GM19193 (cell line): Measurements from ENCODE around the gene C2orf68.
A peak's percentile ranks its signal among the peaks of the same experiment; 100 is the strongest.

Experiments
- POLR2A ChIP-seq: IDR thresholded peaks from 4 replicates; pipeline ENCODE4 v1.6.1; 2011; ENCODE audit not compliant: insufficient read depth, insufficient read length; ENCODE audit errors: extremely low read depth

C2orf68 gene

DNA sequence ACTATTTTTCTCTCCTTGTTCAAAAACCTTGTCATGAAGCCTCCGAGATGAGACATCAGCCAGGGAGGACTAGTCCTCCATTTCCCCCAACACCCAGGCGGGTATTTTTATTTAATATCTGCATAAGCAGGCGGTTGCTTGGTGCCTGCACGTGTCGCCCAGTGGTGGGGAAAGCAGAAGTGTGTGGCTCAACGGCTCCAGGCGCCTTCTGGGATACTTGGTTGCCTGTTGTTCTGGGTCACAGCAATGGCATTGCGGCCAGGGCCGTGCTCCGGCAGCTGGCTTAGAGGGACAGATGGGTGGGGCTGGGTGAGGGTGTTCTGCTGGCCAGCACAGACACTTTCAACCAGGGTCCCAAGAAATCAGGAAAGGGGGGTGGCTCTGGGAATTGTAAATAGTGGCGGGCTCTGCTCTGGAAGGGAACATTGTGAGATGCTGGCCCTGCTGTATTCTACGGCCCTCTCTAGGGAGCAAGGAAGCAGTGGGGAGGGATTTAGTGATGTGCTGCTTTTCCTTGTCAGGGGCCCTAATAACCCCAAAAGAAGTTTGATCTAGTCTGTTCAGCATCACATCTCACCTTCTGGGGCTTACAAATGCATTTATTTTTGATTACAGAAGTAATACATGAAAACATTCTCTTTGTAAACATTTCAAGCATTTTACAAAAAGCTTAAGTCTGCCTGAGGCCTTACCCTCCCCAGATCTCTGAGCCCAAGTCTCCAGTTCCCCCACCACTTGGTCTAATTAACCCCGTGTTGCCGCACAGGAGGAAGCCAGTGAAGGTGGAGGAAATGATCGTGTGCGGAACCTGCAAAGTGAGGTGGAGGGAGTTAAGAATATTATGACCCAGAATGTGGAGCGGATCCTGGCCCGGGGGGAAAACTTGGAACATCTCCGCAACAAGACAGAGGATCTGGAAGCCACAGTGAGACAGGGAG is 33.4 kb downstream of the C2orf68 start:
- TF ChIP-seq POLR2A, result no peak

GRCh38 chr2:85577386-85578242 is 34.3 kb downstream of the C2orf68 start, which contains the start of gene VAMP8:
Gene VAMP8, plus strand, starts transcription at chr2:85577586. Its CDS starts 61 bp downstream, at chr2:85577647.
- peak; percentile 62 for TF ChIP-seq POLR2A

DNA sequence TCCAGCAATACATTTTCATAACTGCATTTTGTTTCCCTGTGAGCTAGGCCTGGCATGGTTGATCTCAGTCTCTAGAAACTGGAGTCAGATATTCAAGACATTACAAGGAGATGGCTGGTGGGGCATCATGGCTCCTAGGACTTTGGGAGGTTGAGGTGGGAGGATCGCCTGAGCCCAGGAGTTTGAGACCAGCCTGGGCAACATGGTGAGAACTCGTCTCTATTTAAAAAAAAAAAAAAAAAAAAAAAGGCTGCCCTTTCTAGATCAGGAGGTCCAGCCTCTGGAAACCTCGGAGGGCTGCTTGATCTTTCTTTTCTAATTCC is 34.8 kb downstream of the C2orf68 start:
- TF ChIP-seq POLR2A, result no peak

DNA sequence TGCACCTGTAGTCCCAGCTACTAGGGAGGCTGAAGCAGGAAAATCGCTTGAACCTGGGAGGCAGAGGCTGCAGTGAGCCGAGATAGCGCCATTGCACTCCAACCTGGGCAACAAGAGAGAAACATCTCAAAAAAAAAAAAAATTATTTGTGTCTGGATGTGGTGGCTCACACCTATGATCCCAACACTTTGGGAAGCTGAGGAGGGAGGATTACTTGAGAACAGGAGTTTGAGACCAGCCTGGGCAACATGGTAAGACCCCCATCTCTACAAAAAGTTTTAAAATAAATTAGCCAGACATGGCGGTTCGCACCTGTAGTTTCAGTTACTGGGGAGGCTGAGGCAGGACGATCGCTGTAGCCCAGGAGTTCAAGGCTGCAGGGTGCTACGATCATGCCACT is 36.1 kb downstream of the C2orf68 start:
- no peak for TF ChIP-seq POLR2A

DNA sequence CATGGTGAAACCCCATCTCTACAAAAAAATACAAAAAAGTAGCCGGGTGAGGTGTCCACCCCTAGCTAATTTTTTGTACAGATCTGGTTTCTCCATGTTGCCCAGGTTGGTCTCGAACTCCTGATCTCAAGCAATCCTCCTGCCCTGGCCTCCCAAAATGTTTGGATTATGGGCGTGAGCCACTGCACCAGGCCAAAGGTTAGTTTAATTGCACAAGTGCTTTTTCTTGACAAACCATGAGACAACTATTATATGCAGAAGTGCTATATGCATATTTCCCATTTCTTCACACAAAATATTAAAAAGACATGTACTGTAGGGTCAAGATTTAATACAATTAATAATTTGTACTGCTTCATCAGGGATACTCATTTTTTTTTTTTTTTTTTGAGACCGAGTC is 45.6 kb downstream of the C2orf68 start:
- TF ChIP-seq POLR2A, result no peak

GRCh38 chr2:85564144-85564563 is 47.7 kb downstream of the C2orf68 start:
- TF ChIP-seq POLR2A, result no peak

DNA sequence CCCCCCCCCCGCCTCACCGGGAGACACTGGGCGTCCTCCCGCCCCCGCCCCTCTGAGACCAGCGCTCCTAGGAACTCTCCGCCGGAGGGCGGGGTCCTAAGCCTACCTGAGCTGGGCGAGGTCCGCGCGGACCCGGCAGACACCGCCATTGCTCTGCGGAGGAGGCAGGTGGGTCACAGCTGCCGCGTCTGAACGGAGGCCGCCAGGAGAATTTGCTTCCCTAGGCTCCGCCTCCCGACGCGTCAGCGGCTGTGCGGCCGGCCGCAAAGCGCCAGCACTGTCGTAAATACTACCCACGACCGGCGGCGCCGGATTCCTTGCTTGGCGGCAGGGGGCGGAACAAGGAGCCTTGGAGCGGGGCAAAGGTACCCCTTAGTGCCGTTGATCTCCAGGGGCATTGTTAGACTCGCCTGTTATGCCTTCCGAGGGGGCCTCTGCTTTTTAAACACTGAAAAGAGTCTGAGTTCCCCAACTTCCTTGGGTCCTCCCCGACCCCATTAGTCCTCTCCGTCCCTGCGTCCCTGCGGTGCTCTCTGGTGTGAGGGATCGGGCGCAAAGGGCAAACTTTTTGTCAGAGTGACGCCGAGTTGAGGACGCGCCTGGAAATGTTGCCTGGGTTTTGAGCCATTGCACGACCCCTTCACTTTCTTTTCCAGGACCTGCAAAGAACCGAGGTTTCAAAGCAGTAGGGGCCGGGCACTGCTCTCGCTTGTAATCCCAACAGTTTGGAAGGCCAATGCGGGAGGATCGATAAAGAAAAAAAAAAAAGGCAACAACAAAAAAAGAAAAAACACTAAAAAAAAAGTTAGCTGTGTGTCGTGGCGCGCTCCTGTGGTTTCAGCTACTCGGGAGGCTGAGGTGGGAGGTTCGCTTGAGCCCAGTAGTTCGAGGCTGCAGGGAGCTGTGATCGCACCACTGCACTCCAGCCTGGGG is 50.3 kb downstream of the C2orf68 start, which contains the start of gene GGCX:
Gene GGCX, minus strand, starts transcription at position 214 of the 933 bp plus-strand sequence. Its CDS starts 65 bp downstream, at position 149.
- TF ChIP-seq POLR2A, result peak; percentile 92

DNA sequence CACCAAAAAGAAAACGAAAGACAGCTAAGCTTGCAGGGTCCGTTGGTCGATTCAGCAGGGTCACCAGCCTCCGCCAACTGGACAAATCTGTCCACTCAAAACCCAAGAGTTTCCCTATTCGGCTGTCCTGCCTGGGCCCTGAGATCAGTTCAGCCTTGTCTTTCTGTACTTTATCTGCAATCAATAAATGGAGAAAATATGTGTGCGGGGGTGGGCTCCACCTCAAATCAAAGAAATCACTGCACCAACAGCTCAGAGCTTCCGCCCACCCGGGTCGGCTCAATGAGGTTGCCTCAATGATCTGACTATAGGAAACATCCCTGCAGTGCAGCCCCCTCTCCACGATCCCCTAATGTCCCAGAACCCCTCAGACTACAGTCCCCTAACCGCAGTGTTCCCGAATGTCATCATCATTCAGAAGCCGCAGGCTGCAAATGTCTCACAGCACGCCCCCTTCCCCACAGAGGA is 51.0 kb downstream of the C2orf68 start:
- TF ChIP-seq POLR2A, result no peak

GRCh38 chr2:85558160-85558559 is 53.7 kb downstream of the C2orf68 start:
- TF ChIP-seq POLR2A, result no peak

- TF ChIP-seq POLR2A, result no peak
These were observed 54.7 kb downstream of the C2orf68 start for GRCh38 chr2:85557130-85557529.
